ENCODE data around the gene IRX2.

DNA sequence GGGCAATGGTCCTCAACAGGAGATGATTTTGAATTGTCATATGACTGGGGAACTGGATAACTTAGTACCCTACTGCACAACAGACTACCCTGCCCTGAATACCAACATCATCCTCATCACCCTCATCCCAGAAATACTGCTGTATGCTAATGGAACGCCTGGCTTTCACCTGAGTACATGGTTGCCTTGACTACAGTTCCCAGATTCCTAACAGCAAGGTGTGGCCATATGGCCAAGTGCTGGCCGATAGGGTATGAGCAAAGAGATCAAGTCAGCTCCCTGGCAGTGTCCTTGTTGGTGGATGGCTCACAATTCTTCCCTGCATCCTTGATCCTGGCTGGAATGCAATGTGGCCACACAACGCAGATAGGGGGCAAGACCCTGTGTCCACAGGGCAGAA, 31.2 kb upstream of the IRX2 start:
- TF ChIP-seq CTCF (IDR thresholded peaks at IDR 0.05): no peak
- no peak for TF ChIP-seq POLR2A (IDR thresholded peaks at IDR 0.05)
- TF ChIP-seq POLR2AphosphoS5 (IDR thresholded peaks at IDR 0.05): no peak

Data from stomach (tissue), 4 donors.